ENCODE results near the gene LDLRAD3.

LDLRAD3 gene

DNA sequence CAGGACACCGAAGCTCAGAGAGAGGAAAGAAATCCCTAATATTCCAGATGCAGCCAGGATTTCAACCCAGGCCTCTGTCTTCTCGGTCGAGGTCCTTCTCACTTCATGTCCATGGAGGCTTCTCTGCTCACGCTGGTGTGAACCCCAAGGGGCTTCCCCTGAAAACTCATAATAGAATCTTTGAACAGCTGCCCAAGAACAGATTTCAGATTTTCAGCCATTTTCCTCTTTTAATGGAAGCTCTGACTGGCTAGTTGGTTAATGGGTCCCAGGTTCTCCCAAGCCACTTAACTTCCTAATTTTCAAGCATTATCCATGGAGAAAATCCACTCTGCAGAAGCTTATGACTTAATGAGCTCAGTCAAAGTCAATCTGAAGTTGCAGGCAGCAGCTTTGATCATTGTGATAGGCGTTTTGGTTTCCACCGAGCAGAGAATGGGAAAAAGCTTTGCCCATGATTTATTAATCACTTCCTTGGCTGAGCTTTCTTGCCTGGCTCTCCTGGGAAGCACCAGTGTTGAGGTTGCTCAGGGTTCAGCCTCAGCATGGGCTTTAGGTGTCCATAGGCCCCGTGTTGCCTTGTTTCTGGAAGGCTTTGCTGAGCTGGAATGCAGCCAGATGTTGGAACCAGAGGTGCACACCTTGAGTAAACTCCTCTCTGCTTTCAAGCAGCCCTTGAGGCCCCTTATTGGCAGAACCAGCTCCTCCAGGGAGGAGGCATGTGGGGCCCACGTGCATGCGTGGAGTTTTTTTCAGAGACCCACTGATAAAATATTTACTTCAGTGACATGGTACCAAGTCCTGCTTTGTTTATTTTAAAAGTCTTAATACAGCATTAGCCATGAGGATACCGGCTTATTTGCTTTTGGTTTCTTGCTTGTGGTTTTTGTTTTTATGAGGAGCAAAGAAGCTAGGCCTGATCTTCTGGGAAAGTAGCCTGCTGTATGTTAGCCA, 25.5 kb downstream of the LDLRAD3 start:
- H2AFZ ChIP-seq (ENCODE audit: low read length): no peak overlapping the region
- no peaks in the 10 kb centered on the region for H3K27me3 ChIP-seq (ENCODE audit: insufficient read depth, low read length, poor library complexity, severe bottlenecking)
- no peaks in the 10 kb centered on the region for H3K9me3 ChIP-seq (ENCODE audit: insufficient read depth, low read depth, low read length)
- H3F3A ChIP-seq (ENCODE audit: low read depth): no peaks in the 10 kb centered on the region
- no peak overlapping the region for H3K4me2 ChIP-seq (ENCODE audit: low read depth, low read length, poor library complexity, severe bottlenecking)
- no peaks in the 10 kb centered on the region for H4K20me1 ChIP-seq (ENCODE audit: insufficient read depth, low read length, poor library complexity, severe bottlenecking)
- no peaks in the 10 kb centered on the region for H3K9me2 ChIP-seq (replicated peaks; ENCODE audit: low read depth, low read length)
- TF ChIP-seq, protein P1, sequence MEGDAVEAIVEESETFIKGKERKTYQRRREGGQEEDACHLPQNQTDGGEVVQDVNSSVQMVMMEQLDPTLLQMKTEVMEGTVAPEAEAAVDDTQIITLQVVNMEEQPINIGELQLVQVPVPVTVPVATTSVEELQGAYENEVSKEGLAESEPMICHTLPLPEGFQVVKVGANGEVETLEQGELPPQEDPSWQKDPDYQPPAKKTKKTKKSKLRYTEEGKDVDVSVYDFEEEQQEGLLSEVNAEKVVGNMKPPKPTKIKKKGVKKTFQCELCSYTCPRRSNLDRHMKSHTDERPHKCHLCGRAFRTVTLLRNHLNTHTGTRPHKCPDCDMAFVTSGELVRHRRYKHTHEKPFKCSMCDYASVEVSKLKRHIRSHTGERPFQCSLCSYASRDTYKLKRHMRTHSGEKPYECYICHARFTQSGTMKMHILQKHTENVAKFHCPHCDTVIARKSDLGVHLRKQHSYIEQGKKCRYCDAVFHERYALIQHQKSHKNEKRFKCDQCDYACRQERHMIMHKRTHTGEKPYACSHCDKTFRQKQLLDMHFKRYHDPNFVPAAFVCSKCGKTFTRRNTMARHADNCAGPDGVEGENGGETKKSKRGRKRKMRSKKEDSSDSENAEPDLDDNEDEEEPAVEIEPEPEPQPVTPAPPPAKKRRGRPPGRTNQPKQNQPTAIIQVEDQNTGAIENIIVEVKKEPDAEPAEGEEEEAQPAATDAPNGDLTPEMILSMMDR (conservative IDR thresholded peaks at IDR 0.05; ENCODE audit: low read length): no peak
- no peak for TF ChIP-seq EZH2phosphoT487 (IDR thresholded peaks at IDR 0.05; ENCODE audit: borderline replicate concordance)
- H3K79me2 ChIP-seq (ENCODE audit: insufficient read depth, low read length): no peaks in the 10 kb centered on the region; the same call in 1 of the 2 replicates
- H3K36me3 ChIP-seq (ENCODE audit: insufficient read depth, low read length): no peaks in the 10 kb centered on the region
- no peak overlapping the region for H3K4me3 ChIP-seq (ENCODE audit: low read length, poor library complexity, severe bottlenecking)
- H3K9ac ChIP-seq (ENCODE audit: low read depth, low read length, poor library complexity, severe bottlenecking): no peak overlapping the region
- H3K4me1 ChIP-seq (ENCODE audit: insufficient read depth, low read length, poor library complexity, severe bottlenecking): peaks cover 9% of the 10 kb centered on the region

DNA sequence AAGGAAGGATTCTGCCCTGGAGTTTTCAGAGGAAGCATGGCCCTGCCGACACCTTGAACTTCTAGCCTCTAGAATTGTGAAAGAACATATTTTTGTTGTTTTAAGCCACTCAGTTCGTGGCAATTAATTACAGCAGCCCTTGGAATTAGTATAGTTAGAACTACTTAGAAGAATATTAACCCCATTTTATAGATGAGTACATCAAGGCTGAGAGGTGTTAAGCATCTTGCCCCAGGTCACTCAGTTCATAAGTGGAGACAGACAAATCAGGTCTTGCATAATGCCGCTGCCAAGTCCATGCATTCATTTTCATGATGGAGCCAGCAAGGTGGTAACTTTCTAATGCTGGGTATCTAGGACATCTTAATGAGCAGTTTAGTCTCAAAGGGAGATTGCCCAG, 26.6 kb downstream of the LDLRAD3 start:
- Histone ChIP-seq H3K27me3 (ENCODE audit: insufficient read depth, low read length, poor library complexity, severe bottlenecking) (no peaks in the 10 kb centered on the region), H3K79me2 (ENCODE audit: insufficient read depth, low read length) (no peaks in the 10 kb centered on the region), H2AFZ (ENCODE audit: low read length) (no peak overlapping the region), H3K9me3 (ENCODE audit: insufficient read depth, low read depth, low read length) (no peaks in the 10 kb centered on the region), H3K36me3 (ENCODE audit: insufficient read depth, low read length) (no peaks in the 10 kb centered on the region), H4K20me1 (ENCODE audit: insufficient read depth, low read length, poor library complexity, severe bottlenecking) (no peaks in the 10 kb centered on the region), H3K4me3 (ENCODE audit: low read length, poor library complexity, severe bottlenecking) (no peak overlapping the region), H3F3A (ENCODE audit: low read depth) (no peaks in the 10 kb centered on the region), H3K9ac (ENCODE audit: low read depth, low read length, poor library complexity, severe bottlenecking) (no peak overlapping the region), H3K4me1 (ENCODE audit: insufficient read depth, low read length, poor library complexity, severe bottlenecking) (peaks cover 8% of the 10 kb centered on the region), H3K9me2 (replicated peaks; ENCODE audit: low read depth, low read length) (no peaks in the 10 kb centered on the region), H3K4me2 (ENCODE audit: low read depth, low read length, poor library complexity, severe bottlenecking) (no peak overlapping the region)
- TF ChIP-seq EZH2phosphoT487 (IDR thresholded peaks at IDR 0.05; ENCODE audit: borderline replicate concordance): no peak
- TF ChIP-seq, protein P1 (conservative IDR thresholded peaks at IDR 0.05; ENCODE audit: low read length): no peak

DNA sequence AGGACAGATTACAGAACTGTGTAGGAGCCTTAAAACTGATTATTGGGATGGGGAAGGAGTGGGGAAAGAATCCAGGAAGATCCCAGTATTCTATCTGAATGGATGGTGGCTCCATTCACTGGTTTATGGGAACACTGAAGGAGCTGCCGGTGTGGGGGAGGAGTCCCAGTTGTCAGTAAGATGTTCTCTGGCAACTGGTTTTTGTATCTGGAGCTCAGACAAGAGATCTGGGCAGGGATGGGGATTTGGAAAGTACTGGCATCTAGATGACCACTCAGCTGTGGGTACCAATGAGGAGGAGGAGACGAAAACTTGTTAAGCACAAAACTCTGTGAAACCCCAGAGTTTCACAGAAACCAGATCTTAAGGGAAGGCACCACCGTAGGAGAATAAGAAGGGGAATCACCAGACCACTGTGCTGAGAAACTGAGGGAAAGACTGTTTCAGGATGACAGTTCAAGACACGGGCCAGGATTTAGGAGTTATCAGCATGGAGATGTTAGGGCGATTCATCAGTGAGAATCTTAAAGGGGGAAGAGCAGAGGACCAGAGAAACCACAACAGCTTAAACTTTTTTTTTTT, 28.1 kb downstream of the LDLRAD3 start:
- Histone ChIP-seq H3K36me3 (ENCODE audit: insufficient read depth, low read length) (no peaks in the 10 kb centered on the region), H3K27me3 (ENCODE audit: insufficient read depth, low read length, poor library complexity, severe bottlenecking) (no peaks in the 10 kb centered on the region), H3K9me2 (replicated peaks; ENCODE audit: low read depth, low read length) (no peaks in the 10 kb centered on the region), H3K79me2 (ENCODE audit: insufficient read depth, low read length) (no peaks in the 10 kb centered on the region), H3F3A (ENCODE audit: low read depth) (no peaks in the 10 kb centered on the region), H3K4me3 (ENCODE audit: low read length, poor library complexity, severe bottlenecking) (no peak overlapping the region), H2AFZ (ENCODE audit: low read length) (no peak overlapping the region), H3K9me3 (ENCODE audit: insufficient read depth, low read depth, low read length) (no peaks in the 10 kb centered on the region), H4K20me1 (ENCODE audit: insufficient read depth, low read length, poor library complexity, severe bottlenecking) (no peaks in the 10 kb centered on the region), H3K4me2 (ENCODE audit: low read depth, low read length, poor library complexity, severe bottlenecking) (no peak overlapping the region), H3K4me1 (ENCODE audit: insufficient read depth, low read length, poor library complexity, severe bottlenecking) (peaks cover 8% of the 10 kb centered on the region), H3K9ac (ENCODE audit: low read depth, low read length, poor library complexity, severe bottlenecking) (no peak overlapping the region)
- TF ChIP-seq, protein P1 (conservative IDR thresholded peaks at IDR 0.05; ENCODE audit: low read length): no peak
- no peak for TF ChIP-seq EZH2phosphoT487 (IDR thresholded peaks at IDR 0.05; ENCODE audit: borderline replicate concordance)

Measured in Loucy (cell line).